AG04449 (cell line): ENCODE data around the gene KRT26.
A peak's percentile ranks its signal among the peaks of the same experiment; 100 is the strongest.

Source experiments
- CTCF ChIA-PET: fragments of 350-600 bp; formaldehyde crosslinking; extraction: SDS; loops from one replicate; lab custom pipeline; 2021; ENCODE audit warnings: antibody characterized with exemption; lab: Yijun Ruan, JAX
- POLR2A ChIA-PET: fragments of 400-600, 350-600 bp; formaldehyde crosslinking; extraction: SDS; loops from one replicate; lab custom pipeline; 2020; ENCODE audit warnings: antibody characterized with exemption, inconsistent platforms; lab: Yijun Ruan, JAX
- DNase-seq: peaks from one replicate; pipeline ENCODE4 v3.0.0-alpha.2; 2010; ENCODE audit warnings: low read depth, low spot score
- H3K4me3 ChIP-seq: 2 replicates; pipeline ENCODE4 v1.5.1; 2011; ENCODE audit warnings: low read depth, mild to moderate bottlenecking, control low read depth, low read length
- TF ChIP-seq, protein P1 (sequence below): IDR thresholded peaks from one replicate; pipeline ENCODE4 v1.5.1; 2011; ENCODE audit warnings: mild to moderate bottlenecking, moderate library complexity, low read length, control low read depth, inconsistent platforms; ENCODE audit not compliant: insufficient read depth; ENCODE audit errors: missing control alignments

The KRT26 gene

DNA sequence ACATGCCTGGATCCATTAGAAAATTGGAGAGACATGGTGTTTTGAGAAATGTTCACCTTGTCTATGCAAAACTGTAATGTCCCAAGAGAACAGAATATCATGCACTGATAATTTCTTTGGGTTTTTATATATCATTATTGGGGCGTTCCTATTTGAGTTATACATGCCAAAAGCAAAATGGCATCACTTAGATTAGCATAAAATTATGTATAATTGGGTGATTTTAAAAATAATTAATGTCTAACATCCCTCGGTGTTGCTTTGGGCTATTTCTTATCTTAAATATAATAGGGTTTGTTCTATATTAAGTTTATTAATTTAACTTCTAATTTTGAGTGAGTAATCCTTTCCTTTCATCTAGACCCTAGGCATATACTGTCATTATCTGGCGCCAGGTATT is 27.9 kb upstream of the KRT26 start, which contains the start of gene KRT28:
TSS of gene KRT28 (minus strand) at position 101 of the 400 bp plus-strand sequence. CDS start at position 35, 66 bp downstream.
- no peak within 1 kb of the TSS for H3K4me3 ChIP-seq
- no peak for DNase-seq
- TF ChIP-seq, protein P1, sequence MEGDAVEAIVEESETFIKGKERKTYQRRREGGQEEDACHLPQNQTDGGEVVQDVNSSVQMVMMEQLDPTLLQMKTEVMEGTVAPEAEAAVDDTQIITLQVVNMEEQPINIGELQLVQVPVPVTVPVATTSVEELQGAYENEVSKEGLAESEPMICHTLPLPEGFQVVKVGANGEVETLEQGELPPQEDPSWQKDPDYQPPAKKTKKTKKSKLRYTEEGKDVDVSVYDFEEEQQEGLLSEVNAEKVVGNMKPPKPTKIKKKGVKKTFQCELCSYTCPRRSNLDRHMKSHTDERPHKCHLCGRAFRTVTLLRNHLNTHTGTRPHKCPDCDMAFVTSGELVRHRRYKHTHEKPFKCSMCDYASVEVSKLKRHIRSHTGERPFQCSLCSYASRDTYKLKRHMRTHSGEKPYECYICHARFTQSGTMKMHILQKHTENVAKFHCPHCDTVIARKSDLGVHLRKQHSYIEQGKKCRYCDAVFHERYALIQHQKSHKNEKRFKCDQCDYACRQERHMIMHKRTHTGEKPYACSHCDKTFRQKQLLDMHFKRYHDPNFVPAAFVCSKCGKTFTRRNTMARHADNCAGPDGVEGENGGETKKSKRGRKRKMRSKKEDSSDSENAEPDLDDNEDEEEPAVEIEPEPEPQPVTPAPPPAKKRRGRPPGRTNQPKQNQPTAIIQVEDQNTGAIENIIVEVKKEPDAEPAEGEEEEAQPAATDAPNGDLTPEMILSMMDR, result no peak
- CTCF ChIA-PET, result interaction anchor here (1.3 to 2.1 kb wide), 3 partner anchors 750 to 866 kb away, joined by 3 to 8 read pairs (median 4); no protein-coding TSS in a partner anchor
- POLR2A ChIA-PET, result no interaction called here

GRCh38 chr17:40796846-40797245 is 24.8 kb upstream of the KRT26 start:
- ChIA-PET CTCF (interaction anchor here (0.9 to 7.6 kb wide), 4 partner anchors 179 to 868 kb away, joined by 3 to 159 read pairs (median 8); no protein-coding TSS in a partner anchor), POLR2A (no interaction called here)
- TF ChIP-seq, protein P1, result no peak
- H3K4me3 ChIP-seq, result no peak overlapping the region
- DNase-seq, result no peak

DNA sequence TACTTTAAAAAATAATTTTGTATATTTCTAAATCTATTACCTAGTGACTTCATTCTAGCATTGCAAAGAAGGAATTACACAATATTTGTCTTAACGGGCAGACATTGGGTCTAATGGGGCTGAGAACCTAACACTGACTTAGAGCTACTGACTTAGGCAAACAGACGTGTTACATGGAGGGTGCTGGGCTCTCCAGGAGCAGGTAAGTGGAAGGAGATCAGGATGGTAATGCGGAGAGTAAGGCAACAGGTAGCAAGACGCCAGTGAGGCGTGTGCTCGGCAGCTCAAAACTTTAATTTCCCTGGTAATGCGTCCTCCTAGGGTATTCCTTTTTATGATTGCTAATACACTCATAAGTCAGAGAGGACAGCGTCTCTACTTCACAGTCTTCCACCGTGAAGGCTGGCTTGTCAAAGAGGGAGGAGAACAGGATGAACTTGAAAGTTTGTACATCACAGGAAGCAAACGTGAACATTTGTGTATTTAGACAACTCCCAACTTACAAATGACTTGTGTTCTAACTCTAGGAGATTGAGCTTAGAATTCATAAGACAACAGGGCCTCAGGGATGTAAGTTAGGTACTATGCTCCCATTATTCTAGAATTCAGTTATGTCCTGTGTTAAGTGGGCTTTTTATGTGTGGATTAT is 23.1 kb upstream of the KRT26 start:
- ChIA-PET CTCF (interaction anchor here (1.0 to 7.6 kb wide), 5 partner anchors 9 to 870 kb away, joined by 5 to 159 read pairs (median 13); no protein-coding TSS in a partner anchor), POLR2A (no interaction called here)
- TF ChIP-seq, protein P1, result no peak
- no peak overlapping the region for H3K4me3 ChIP-seq
- DNase-seq, result no peak

DNA sequence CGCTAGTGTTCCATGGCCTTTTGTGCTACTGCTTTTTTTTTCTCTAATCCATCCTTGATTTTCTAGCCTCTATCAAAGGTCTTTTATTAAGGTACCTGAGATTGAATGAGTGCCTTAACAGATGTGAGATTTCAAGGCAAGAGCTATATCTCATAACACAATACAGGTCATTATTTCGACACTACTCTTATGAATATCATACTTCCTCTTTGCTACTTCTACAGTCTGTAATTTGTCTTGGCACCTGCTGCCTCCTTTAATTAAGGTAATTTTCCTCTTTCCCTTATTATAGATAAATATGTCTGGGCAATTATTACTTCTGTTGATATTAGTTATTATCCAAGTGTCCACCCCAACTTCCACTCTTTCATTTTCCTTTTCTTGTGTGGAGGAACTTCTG is 22.5 kb upstream of the KRT26 start:
- no peak for DNase-seq

GRCh38 chr17:40793832-40794231 is 21.8 kb upstream of the KRT26 start:
- DNase-seq, result no peak
- TF ChIP-seq, protein P1, result no peak
- ChIA-PET CTCF (interaction anchor here (1.1 to 7.6 kb wide), 4 partner anchors 10 to 855 kb away, joined by 3 to 159 read pairs (median 24); no protein-coding TSS in a partner anchor), POLR2A (no interaction called here)
- H3K4me3 ChIP-seq, result no peak overlapping the region

More for the DNA sequence above, 22.5 kb upstream of the KRT26 start:
- ChIA-PET POLR2A (no interaction called here), CTCF (interaction anchor here (1.3 to 7.6 kb wide), 3 partner anchors 9 to 868 kb away, joined by 5 to 159 read pairs (median 43); no protein-coding TSS in a partner anchor)
- no peak overlapping the region for H3K4me3 ChIP-seq
- TF ChIP-seq, protein P1, result no peak

DNA sequence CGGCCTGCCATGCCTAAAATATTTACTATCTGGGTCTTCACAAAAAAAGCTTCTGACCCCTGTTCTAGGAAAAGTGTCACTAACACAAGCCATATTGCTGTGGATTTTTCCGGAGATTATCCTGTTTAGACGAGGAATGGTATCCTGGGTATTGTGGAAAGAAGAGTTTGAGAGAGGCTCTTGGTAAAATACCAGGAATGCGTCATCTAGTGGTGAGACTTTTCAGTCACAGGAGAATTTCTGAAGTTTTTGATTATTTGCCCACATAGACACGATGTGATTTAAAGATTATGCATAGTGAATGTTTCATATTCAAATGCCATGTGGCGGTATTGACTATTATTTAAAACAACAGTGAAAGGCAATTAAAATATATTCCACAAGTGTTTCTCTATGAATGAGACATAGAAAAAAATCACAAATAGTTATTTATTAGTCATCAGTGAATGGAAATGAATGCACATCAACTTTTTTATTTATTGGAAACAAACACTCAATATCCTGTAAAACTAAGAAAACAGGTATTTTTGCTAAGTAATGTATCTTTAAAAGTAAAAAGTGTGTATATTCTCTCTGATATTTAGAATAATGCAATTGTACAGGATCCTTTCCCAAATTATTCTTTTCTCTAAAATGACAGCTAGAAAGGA is 19.9 kb upstream of the KRT26 start:
- H3K4me3 ChIP-seq, result no peak overlapping the region
- ChIA-PET POLR2A (no interaction called here), CTCF (interaction anchor here (0.8 to 7.6 kb wide), 26 partner anchors 12 to 874 kb away, joined by 3 to 159 read pairs (median 4); partner anchors contain the start of gene SMARCE1)
- TF ChIP-seq, protein P1, result peak; percentile 48
- no peak for DNase-seq
